Endothelial cell of umbilical vein (primary cell): ENCODE results near the gene FBXL17. TPM values are rescaled to one million over a fixed set of nuclear protein-coding genes. Genes with fewer than 3 reads are reported as not detected.

Experiments used
- BruUV-seq: library from RNA; stranded (reverse); fragments of 400-500 nt; replicated peaks from 2 replicates; lab custom pipeline; 2021; lab: Mats Ljungman, UMichigan
- CTCF ChIA-PET: fragments of 300-600, 350-600 bp; sonication (Branson Sonifier 250); formaldehyde crosslinking; loops from one replicate; lab custom pipeline; 2021; ENCODE audit warnings: antibody characterized with exemption, inconsistent platforms; lab: Charles Lee
- POLR2A ChIA-PET: fragments of 300-600, 350-600 bp; sonication (Branson Sonifier 250); formaldehyde crosslinking; loops from one replicate; lab custom pipeline; 2021; ENCODE audit warnings: antibody characterized with exemption, inconsistent platforms; lab: Charles Lee
- DNase-seq: peaks from one replicate; pipeline ENCODE4 v3.0.0-alpha.2; 2011; ENCODE audit warnings: low read depth, low spot score
- FAIRE-seq: peaks from 2 replicates; lab custom pipeline; 2011; peaks lifted over from hg19 to GRCh38; lab: Jason Lieb, UNC
- H2AFZ ChIP-seq: 2 replicates; pipeline ENCODE4 v1.6.0; 2012; ENCODE audit warnings: low read depth, low read length, control low read depth, inconsistent platforms
- H3K27ac ChIP-seq: 2 replicates; pipeline ENCODE4 v1.5.1; 2011; ENCODE audit warnings: low read depth, mild to moderate bottlenecking, control low read depth, low read length, moderate library complexity; ENCODE audit not compliant: insufficient read depth
- H3K27me3 ChIP-seq, 2 experiments: 2 replicates each; pipeline versions ENCODE4 v1.6.0 to v1.6.1; 2011; ENCODE audit warnings: low read length in 2 of 2, mixed read lengths in 1 of 2; ENCODE audit not compliant: control insufficient read depth in 2 of 2, insufficient read depth in 2 of 2
- H3K36me3 ChIP-seq, 2 experiments: 2 replicates in 1 of 2; 3 replicates in 1 of 2; pipeline ENCODE4 v1.5.1; 2011; ENCODE audit warnings: low read length in 2 of 2, mild to moderate bottlenecking in 1 of 2, moderate library complexity in 1 of 2; ENCODE audit not compliant: control insufficient read depth in 2 of 2, insufficient read depth in 2 of 2; ENCODE audit errors: extremely low read depth in 1 of 2
- H3K4me1 ChIP-seq: 3 replicates; pipeline ENCODE4 v1.5.1; 2011; ENCODE audit warnings: mild to moderate bottlenecking, low read length; ENCODE audit not compliant: control insufficient read depth, insufficient read depth; ENCODE audit errors: extremely low read depth
- H3K4me2 ChIP-seq: 2 replicates; pipeline ENCODE4 v1.6.1; 2011; ENCODE audit warnings: low read length, control low read depth, mixed read lengths; ENCODE audit not compliant: insufficient read depth
- H3K4me3 ChIP-seq, 3 experiments: fragments of 200-600 bp in 1 of 3; sonication (generic), shearing (Covaris generic) in 1 of 3; replicated peaks in 1 of 3; 2 replicates each; pipeline ENCODE4 v1.5.1; 2011 to 2016; ENCODE audit warnings: control low read depth in 3 of 3, low read length in 3 of 3, mild to moderate bottlenecking in 2 of 3, inconsistent platforms in 1 of 3, low read depth in 1 of 3, moderate library complexity in 1 of 3; ENCODE audit not compliant: insufficient read depth in 1 of 3
- H3K79me2 ChIP-seq: 2 replicates; pipeline ENCODE4 v1.6.0; 2012; ENCODE audit warnings: low read length, inconsistent platforms; ENCODE audit not compliant: control insufficient read depth, insufficient read depth
- H3K9ac ChIP-seq: replicated peaks from 2 replicates; pipeline ENCODE3; 2011; ENCODE audit warnings: low read length, control low read depth; ENCODE audit not compliant: insufficient read depth; ENCODE audit errors: extremely low read depth
- H3K9me1 ChIP-seq: replicated peaks from 3 replicates; pipeline ENCODE4 v1.6.0; 2011; ENCODE audit warnings: mild to moderate bottlenecking, low read length; ENCODE audit not compliant: control insufficient read depth, insufficient read depth; ENCODE audit errors: extremely low read depth
- H3K9me3 ChIP-seq: replicated peaks from 2 replicates; pipeline ENCODE4 v1.5.1; 2012; ENCODE audit warnings: low read length, inconsistent platforms; ENCODE audit not compliant: control insufficient read depth, insufficient read depth
- H4K20me1 ChIP-seq: replicated peaks from 2 replicates; pipeline ENCODE3; 2011; ENCODE audit warnings: mild to moderate bottlenecking, low read length; ENCODE audit not compliant: control insufficient read depth, insufficient read depth; ENCODE audit errors: extremely low read depth
- EZH2 ChIP-seq: IDR thresholded peaks from 2 replicates; pipeline ENCODE4 v1.6.1; 2012; ENCODE audit warnings: borderline replicate concordance, low read depth, mild to moderate bottlenecking, moderate library complexity, low read length, inconsistent platforms; ENCODE audit not compliant: severe bottlenecking
- FOS ChIP-seq: IDR thresholded peaks from 2 replicates; pipeline ENCODE4 v1.6.1; 2011; ENCODE audit warnings: mild to moderate bottlenecking, low read length, moderate library complexity, borderline replicate concordance; ENCODE audit not compliant: insufficient read depth
- GATA2 ChIP-seq: IDR thresholded peaks from 2 replicates; pipeline ENCODE4 v1.7.0; 2011; ENCODE audit warnings: low read depth, mild to moderate bottlenecking, moderate library complexity, mixed read lengths, low read length; ENCODE audit not compliant: insufficient read length, insufficient read depth
- JUN ChIP-seq: IDR thresholded peaks from 2 replicates; pipeline ENCODE4 v1.6.1; 2011; ENCODE audit warnings: borderline replicate concordance, low read depth; ENCODE audit not compliant: insufficient read length, insufficient read depth
- MYC ChIP-seq: IDR thresholded peaks from one replicate; pipeline ENCODE4 v1.6.1; 2011; ENCODE audit warnings: mild to moderate bottlenecking, low read depth, low read length
- POLR2A ChIP-seq: IDR thresholded peaks from 2 replicates; pipeline ENCODE4 v1.6.1; 2012; ENCODE audit warnings: low read depth, mild to moderate bottlenecking, control low read depth, low read length
- POLR2AphosphoS5 ChIP-seq: IDR thresholded peaks from 2 replicates; pipeline ENCODE4 v1.6.1; 2012; ENCODE audit warnings: low read depth, mild to moderate bottlenecking, control low read depth, low read length, moderate library complexity; ENCODE audit not compliant: insufficient read depth
- dilution Hi-C: fragments of 300-500 bp; cut with MboI; formaldehyde crosslinking; loops from one replicate; pipeline ENCODE4 v1.15.0; 2019; ENCODE audit warnings: low sequenced_read_pairs; ENCODE audit not compliant: extremely low pct_ligation_motif_present
- intact Hi-C: fragments of 100-400 bp; cut with micrococcal nuclease; formaldehyde crosslinking; loops from one replicate; pipeline ENCODE4 v1.10.0; 2022
- polyA plus RNA-seq, 4 experiments: library from polyadenylated mRNA; depleted of rRNA in 3 of 4; stranded (reverse) in 3 of 4; unstranded in 1 of 4; fragments of >200 nt; gene quantifications; 2 replicates each; pipeline versions ENCODE4 v1.2.1 to v1.2.3, GENCODE V29; 2011 to 2012; ENCODE audit warnings: missing spikeins in 1 of 4
- total RNA-seq: library from RNA; stranded (reverse); gene quantifications from 2 replicates; pipeline ENCODE4 v1.2.3, GENCODE V29; 2021
- TF ChIP-seq, protein P1 (sequence below), 2 donors: IDR thresholded peaks; 1 replicate in 1 of 2; 2 replicates in 1 of 2; pipeline ENCODE4 v1.5.1; 2011; ENCODE audit warnings: low read length in 2 of 2, mild to moderate bottlenecking in 2 of 2, moderate library complexity in 2 of 2, control low read depth in 1 of 2, inconsistent platforms in 1 of 2, low read depth in 1 of 2; ENCODE audit not compliant: insufficient read depth in 1 of 2; ENCODE audit errors: extremely low read depth in 1 of 2
- TF ChIP-seq, protein P2 (sequence below): IDR thresholded peaks from 2 replicates; pipeline ENCODE4 v1.6.1; 2011; ENCODE audit not compliant: insufficient read depth, insufficient read length

The FBXL17 gene
- total and polyA plus RNA-seq, 2 donors (not counting 3 experiments of a cell fraction or from before 2014, with no cell fraction given): 2.7 to 8.8 TPM

DNA sequence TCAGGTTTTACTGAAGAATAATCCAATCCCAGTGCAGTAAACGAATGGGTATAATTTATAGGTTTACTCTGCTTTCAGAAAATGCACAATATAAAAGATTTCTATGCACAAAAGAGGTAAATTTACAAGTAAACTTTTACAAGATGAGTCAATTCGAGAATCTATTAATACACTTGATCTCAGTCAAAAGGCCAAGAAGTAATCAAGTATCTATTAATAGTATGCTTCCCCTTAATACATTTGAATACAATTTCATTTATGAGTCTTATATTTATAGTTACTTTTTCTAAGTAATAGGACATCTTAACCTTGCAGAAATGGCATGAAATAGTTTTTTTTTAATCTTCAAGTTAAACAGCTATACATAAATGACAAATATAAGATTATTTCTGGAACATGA is 355.9 kb downstream of the FBXL17 start:
- DNase-seq: no peak
- CTCF ChIA-PET: no interaction called here
- Histone ChIP-seq H3K4me2 (no peak overlapping the region), H4K20me1 (no peaks in the 10 kb centered on the region), H3K27me3 (no peaks in the 10 kb centered on the region), H3K4me1 (no peaks in the 10 kb centered on the region), H3K79me2 (no peaks in the 10 kb centered on the region), H3K9me1 (no peaks in the 10 kb centered on the region), H3K36me3 (no peaks in the 10 kb centered on the region), H3K9ac (no peak overlapping the region), H3K9me3 (no peaks in the 10 kb centered on the region), H2AFZ (no peak overlapping the region), H3K4me3 (no peak overlapping the region), H3K27ac (no peak overlapping the region)
- TF ChIP-seq, protein P1, sequence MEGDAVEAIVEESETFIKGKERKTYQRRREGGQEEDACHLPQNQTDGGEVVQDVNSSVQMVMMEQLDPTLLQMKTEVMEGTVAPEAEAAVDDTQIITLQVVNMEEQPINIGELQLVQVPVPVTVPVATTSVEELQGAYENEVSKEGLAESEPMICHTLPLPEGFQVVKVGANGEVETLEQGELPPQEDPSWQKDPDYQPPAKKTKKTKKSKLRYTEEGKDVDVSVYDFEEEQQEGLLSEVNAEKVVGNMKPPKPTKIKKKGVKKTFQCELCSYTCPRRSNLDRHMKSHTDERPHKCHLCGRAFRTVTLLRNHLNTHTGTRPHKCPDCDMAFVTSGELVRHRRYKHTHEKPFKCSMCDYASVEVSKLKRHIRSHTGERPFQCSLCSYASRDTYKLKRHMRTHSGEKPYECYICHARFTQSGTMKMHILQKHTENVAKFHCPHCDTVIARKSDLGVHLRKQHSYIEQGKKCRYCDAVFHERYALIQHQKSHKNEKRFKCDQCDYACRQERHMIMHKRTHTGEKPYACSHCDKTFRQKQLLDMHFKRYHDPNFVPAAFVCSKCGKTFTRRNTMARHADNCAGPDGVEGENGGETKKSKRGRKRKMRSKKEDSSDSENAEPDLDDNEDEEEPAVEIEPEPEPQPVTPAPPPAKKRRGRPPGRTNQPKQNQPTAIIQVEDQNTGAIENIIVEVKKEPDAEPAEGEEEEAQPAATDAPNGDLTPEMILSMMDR (IDR thresholded peaks at IDR 0.05; ENCODE audit: extremely low read depth in 1 of 2, insufficient read depth in 1 of 2, low read depth in 1 of 2, low read length in 2 of 2): no peak
- no peak for TF ChIP-seq GATA2
- no peak for TF ChIP-seq POLR2AphosphoS5
- TF ChIP-seq POLR2A: no peak
- TF ChIP-seq, protein P2, sequence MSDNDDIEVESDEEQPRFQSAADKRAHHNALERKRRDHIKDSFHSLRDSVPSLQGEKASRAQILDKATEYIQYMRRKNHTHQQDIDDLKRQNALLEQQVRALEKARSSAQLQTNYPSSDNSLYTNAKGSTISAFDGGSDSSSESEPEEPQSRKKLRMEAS: no peak
- no peak for TF ChIP-seq JUN
- TF ChIP-seq EZH2: no peak
- no peak for TF ChIP-seq FOS
- TF ChIP-seq MYC: no peak
- no peak for FAIRE-seq
- BruUV-seq: no TSS peak
- POLR2A ChIA-PET: no interaction called here
- dilution Hi-C loops (no loop called here), intact Hi-C loops (no loop called here)
